GM21390 (cell line): ENCODE results near the gene TBC1D4.

ENCODE experiments used
- ATAC-seq: cut with Tn5 transposase; IDR thresholded peaks from one replicate; pipeline ENCODE4 v1.9.1; 2021; ENCODE audit not compliant: unreplicated experiment

TBC1D4 gene

GRCh38 chr13:75486146-75487062 is 4.4 kb upstream of the TBC1D4 start:
- no peak for ATAC-seq

- no peak for ATAC-seq
Observed at GRCh38 chr13:75485286-75486062, 3.5 kb upstream of the TBC1D4 start.

- no peak for ATAC-seq
Observed at GRCh38 chr13:75482820-75483079, 781 bp upstream of the TBC1D4 start.

- peak; percentile 27 for ATAC-seq
Observed at GRCh38 chr13:75481176-75482069, 546 bp downstream of the TBC1D4 start.

- peak; percentile 3 for ATAC-seq
Observed at GRCh38 chr13:75480671-75481175, 1.2 kb downstream of the TBC1D4 start.

GRCh38 chr13:75479102-75479740 is 2.7 kb downstream of the TBC1D4 start:
- no peak for ATAC-seq

GRCh38 chr13:75478659-75479058 is 3.3 kb downstream of the TBC1D4 start:
- ATAC-seq = no peak

- ATAC-seq = no peak
Observed at GRCh38 chr13:75474956-75475355, 7.0 kb downstream of the TBC1D4 start.

- ATAC-seq = no peak
Observed at GRCh38 chr13:75473468-75473867, 8.5 kb downstream of the TBC1D4 start.

GRCh38 chr13:75470676-75471075 is 11.3 kb downstream of the TBC1D4 start:
- no peak for ATAC-seq

- no peak for ATAC-seq
Observed at GRCh38 chr13:75469047-75469446, 12.9 kb downstream of the TBC1D4 start.

- no peak for ATAC-seq
Observed at GRCh38 chr13:75468602-75469001, 13.4 kb downstream of the TBC1D4 start.

GRCh38 chr13:75468098-75468497 is 13.9 kb downstream of the TBC1D4 start:
- no peak for ATAC-seq

GRCh38 chr13:75467040-75467728 is 14.8 kb downstream of the TBC1D4 start:
- ATAC-seq = no peak

- no peak for ATAC-seq
Observed at GRCh38 chr13:75465236-75465635, 16.7 kb downstream of the TBC1D4 start.

- ATAC-seq = no peak
Observed at GRCh38 chr13:75461314-75461713, 20.7 kb downstream of the TBC1D4 start.

GRCh38 chr13:75460644-75461043 is 21.3 kb downstream of the TBC1D4 start:
- ATAC-seq = no peak

- ATAC-seq = peak; percentile 100
Observed at GRCh38 chr13:75458696-75459422, 23.1 kb downstream of the TBC1D4 start.

- no peak for ATAC-seq
Observed at GRCh38 chr13:75455962-75456361, 26.0 kb downstream of the TBC1D4 start.
